ENCODE results near the gene MEAF6.

GRCh38 chr1:37484325-37485051 is 30.1 kb downstream of the MEAF6 start:
- TF ChIP-seq EP300 (IDR thresholded peaks at IDR 0.05; ENCODE audit: borderline replicate concordance in 1 of 2, low read depth in 2 of 2, low read length in 2 of 2), result no peak
- TF ChIP-seq CTCF (IDR thresholded peaks at IDR 0.05; ENCODE audit: control extremely low read depth in 1 of 3, insufficient read depth in 1 of 3, low read depth in 1 of 3, low read length in 3 of 3), result no peak
- no peak for TF ChIP-seq POLR2A (IDR thresholded peaks at IDR 0.05; ENCODE audit: control extremely low read depth in 1 of 2, low read depth in 2 of 2, low read length in 2 of 2)
- no peak for TF ChIP-seq KDM5A (IDR thresholded peaks at IDR 0.05; ENCODE audit: low read length)
- no peak for TF ChIP-seq POLR2AphosphoS5 (IDR thresholded peaks at IDR 0.05; ENCODE audit: low read depth, low read length)
- TF ChIP-seq, protein P1, sequence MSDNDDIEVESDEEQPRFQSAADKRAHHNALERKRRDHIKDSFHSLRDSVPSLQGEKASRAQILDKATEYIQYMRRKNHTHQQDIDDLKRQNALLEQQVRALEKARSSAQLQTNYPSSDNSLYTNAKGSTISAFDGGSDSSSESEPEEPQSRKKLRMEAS (IDR thresholded peaks at IDR 0.05), result no peak
- no peak for TF ChIP-seq SAP30 (IDR thresholded peaks at IDR 0.05; ENCODE audit: insufficient read depth, insufficient replicate concordance, low read length)
- no peak for TF ChIP-seq ZNF274 (IDR thresholded peaks at IDR 0.05; ENCODE audit: borderline replicate concordance, extremely low read depth, low read length)
- TF ChIP-seq JUND (IDR thresholded peaks at IDR 0.05; ENCODE audit: low read length), result no peak
